CD4-positive, alpha-beta memory T cell (primary cell): ENCODE measurements around the gene SLC17A9. TPM values are rescaled to one million over a fixed set of nuclear protein-coding genes. Genes with fewer than 3 reads are reported as not detected.

ENCODE experiments used
- CTCF ChIA-PET: fragments of 350-600 bp; sonication (Branson Sonifier 250); formaldehyde crosslinking; loops from one replicate; lab custom pipeline; 2021; ENCODE audit warnings: inconsistent platforms; ENCODE audit not compliant: partially characterized antibody; lab: Charles Lee
- POLR2A ChIA-PET: fragments of 350-600 bp; sonication (Branson Sonifier 250); formaldehyde crosslinking; loops from one replicate; lab custom pipeline; 2021; ENCODE audit not compliant: partially characterized antibody; lab: Charles Lee
- DNase-seq, 5 donors: peaks; one replicate each; pipeline versions ENCODE4 v3.0.0 to v3.0.0-alpha.2; 2020 to 2022; ENCODE audit warnings: mixed read lengths in 1 of 5
- H3K27ac ChIP-seq: one replicate; pipeline ENCODE4 v1.7.0; 2013; ENCODE audit warnings: low read depth, low read length
- H3K27me3 ChIP-seq: 2 replicates; pipeline ENCODE4 v1.7.0; 2013; ENCODE audit warnings: mild to moderate bottlenecking, low read length, moderate library complexity; ENCODE audit not compliant: insufficient read depth
- H3K36me3 ChIP-seq: 2 replicates; pipeline ENCODE4 v1.7.0; 2013; ENCODE audit warnings: mild to moderate bottlenecking, low read length, moderate library complexity; ENCODE audit not compliant: insufficient read depth
- H3K4me1 ChIP-seq: 2 replicates; pipeline ENCODE4 v1.7.0; 2013; ENCODE audit warnings: mild to moderate bottlenecking, low read length, moderate library complexity; ENCODE audit not compliant: insufficient read depth
- H3K4me3 ChIP-seq, 2 donors: one replicate each; pipeline ENCODE4 v1.7.0; 2013; ENCODE audit warnings: low read length in 2 of 2, mild to moderate bottlenecking in 1 of 2
- H3K9me3 ChIP-seq, 2 donors: one replicate each; pipeline ENCODE4 v1.7.0; 2013; ENCODE audit warnings: low read length in 2 of 2, control low read depth in 1 of 2; ENCODE audit not compliant: control insufficient read depth in 1 of 2
- H3K27ac Mint-ChIP-seq, 7 donors: one replicate each; pipeline ENCODE4 v1.8.0; 2020 to 2021; ENCODE audit warnings: mixed read lengths in 7 of 7, mild to moderate bottlenecking in 6 of 7, inconsistent platforms in 3 of 7, moderate library complexity in 3 of 7
- H3K27me3 Mint-ChIP-seq, 2 donors: one replicate each; pipeline ENCODE4 v1.8.0; 2020 to 2021; ENCODE audit warnings: mixed read lengths in 2 of 2
- H3K36me3 Mint-ChIP-seq, 2 donors: one replicate each; pipeline ENCODE4 v1.8.0; 2020 to 2021; ENCODE audit warnings: mixed read lengths in 2 of 2, inconsistent platforms in 1 of 2, mild to moderate bottlenecking in 1 of 2
- H3K4me1 Mint-ChIP-seq, 4 donors: one replicate each; pipeline ENCODE4 v1.8.0; 2020 to 2021; ENCODE audit warnings: mixed read lengths in 4 of 4, mild to moderate bottlenecking in 1 of 4
- H3K4me3 Mint-ChIP-seq, 8 donors: one replicate each; pipeline ENCODE4 v1.8.0; 2020 to 2021; ENCODE audit warnings: mixed read lengths in 8 of 8, mild to moderate bottlenecking in 7 of 8, moderate library complexity in 6 of 8, inconsistent platforms in 3 of 8
- H3K9me3 Mint-ChIP-seq, 8 donors: one replicate each; pipeline ENCODE4 v1.8.0; 2020 to 2021; ENCODE audit warnings: mixed read lengths in 8 of 8, mild to moderate bottlenecking in 5 of 8, inconsistent platforms in 3 of 8, moderate library complexity in 1 of 8
- intact Hi-C: fragments of 100-400 bp; cut with micrococcal nuclease; formaldehyde crosslinking; loops from one replicate; pipeline ENCODE4 v1.15.1; 2023
- polyA plus RNA-seq, 2 donors: library from polyadenylated mRNA; unstranded; fragments of 300-500 nt; fragmentation: Illumina TruSeq; gene quantifications; one replicate each; pipeline ENCODE4 v1.2.3, GENCODE V29; 2021
- total RNA-seq, 2 experiments: library from RNA; stranded (reverse); gene quantifications; one replicate each; pipeline ENCODE4 v1.2.3, GENCODE V29; 2021

SLC17A9 gene
- total and polyA plus RNA-seq, 4 experiments from 2014 or later: 0.13 to 2.4 (median 2.1) TPM; not detected in 1

DNA sequence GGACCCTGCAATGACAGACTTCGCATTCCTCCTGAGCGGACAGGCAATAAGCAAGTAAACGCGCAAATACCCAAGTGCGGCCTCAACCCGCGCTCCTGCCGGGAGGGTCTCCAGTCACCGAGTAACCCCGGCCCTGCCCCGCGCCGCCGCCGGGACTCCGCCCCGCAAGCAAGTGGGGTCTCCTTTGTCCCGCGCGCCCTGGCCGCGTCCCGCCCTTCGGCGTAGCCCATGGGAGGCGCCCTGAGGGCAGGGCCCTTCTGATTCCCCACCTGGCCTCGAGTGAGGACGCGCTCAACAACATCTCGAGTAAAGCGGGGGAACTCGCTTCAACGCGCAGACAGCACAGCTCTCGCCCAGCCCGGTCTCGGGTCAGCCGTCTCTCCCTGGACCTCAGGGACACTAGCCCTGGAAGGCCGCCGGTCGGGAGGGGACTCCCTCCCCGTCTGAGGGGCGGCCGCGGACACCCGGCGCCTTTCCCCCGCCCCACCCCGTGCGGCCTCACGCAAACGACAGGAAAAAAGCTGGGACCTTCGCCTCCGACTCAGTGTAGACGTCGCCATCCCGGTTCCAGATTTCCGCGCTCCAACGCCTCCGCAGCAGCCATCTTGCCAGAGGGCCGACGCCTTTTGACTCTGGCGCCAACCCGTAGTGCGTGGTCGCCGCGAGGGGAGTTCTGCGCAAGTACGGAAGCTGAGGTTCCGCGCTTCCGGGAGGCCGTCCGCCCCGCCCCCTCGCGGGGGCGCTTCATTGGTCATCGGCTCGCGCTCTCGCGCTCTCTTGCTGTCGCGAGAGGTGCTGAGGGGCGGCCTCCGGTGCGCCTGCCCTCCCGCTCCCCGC is 15.0 kb upstream of the SLC17A9 start:
- H3K27me3 ChIP-seq: no peaks in the 10 kb centered on the region
- Mint-ChIP-seq H3K9me3 (peaks cover 0 to 3% (median 0%) of the 10 kb centered on the region in 8 donors), H3K27ac (peak overlapping the region; percentile 92 to 98 (median 96)), H3K4me1 (peaks cover 26 to 46% (median 37%) of the 10 kb centered on the region in 4 donors), H3K36me3 (peaks cover 7 to 37% of the 10 kb centered on the region in 2 donors), H3K27me3 (no peaks in the 10 kb centered on the region), H3K4me3 (peak overlapping the region in 7 of 8 donors; percentile 91 to 99 (median 95))
- H3K4me1 ChIP-seq: peaks cover 71% of the 10 kb centered on the region
- peak; percentile 96 to 98 (median 97) for DNase-seq
- H3K36me3 ChIP-seq: peaks cover 11% of the 10 kb centered on the region
- intact Hi-C loops: loop anchor here (1.0 to 2.0 kb wide), 3 partner anchors 11 to 17 kb away; partner anchors contain the start of gene DIDO1
- ChIA-PET POLR2A (interaction anchor here (0.6 to 6.6 kb wide), 16 partner anchors 11 to 143 kb away, joined by 3 to 126 read pairs (median 6); partner anchors contain the start of genes DIDO1, SLC17A9 and TCFL5), CTCF (interaction anchor here (0.9 to 2.8 kb wide), 7 partner anchors 10 to 72 kb away, joined by 3 to 11 read pairs (median 3); no protein-coding TSS in a partner anchor)
- H3K4me3 ChIP-seq: peak overlapping the region; percentile 84 to 89
- no peaks in the 10 kb centered on the region for H3K9me3 ChIP-seq
- peak overlapping the region; percentile 86 for H3K27ac ChIP-seq

- Histone ChIP-seq H3K36me3 (peaks cover 18% of the 10 kb centered on the region), H3K27me3 (no peaks in the 10 kb centered on the region), H3K27ac (peak within 1 kb of the TSS; percentile 86), H3K4me3 (peak within 1 kb of the TSS; percentile 86 to 89), H3K9me3 (no peaks in the 10 kb centered on the region), H3K4me1 (peaks cover 65% of the 10 kb centered on the region)
- peaks cover 14 to 40% of the 10 kb centered on the region in 2 donors for H3K36me3 Mint-ChIP-seq
- peaks cover 23 to 46% (median 35%) of the 10 kb centered on the region in 4 donors for H3K4me1 Mint-ChIP-seq
- POLR2A ChIA-PET: interaction anchor here (0.6 to 6.6 kb wide), 16 partner anchors 11 to 144 kb away, joined by 3 to 126 read pairs (median 6); partner anchors contain the start of genes DIDO1, SLC17A9 and TCFL5
- CTCF ChIA-PET: interaction anchor here (0.7 to 1.9 kb wide), 4 partner anchors 11 to 31 kb away, joined by 3 to 11 read pairs (median 6); no protein-coding TSS in a partner anchor
- peaks cover 0 to 3% (median 0%) of the 10 kb centered on the region in 8 donors for H3K9me3 Mint-ChIP-seq
- peak in 1 of 5 donors; percentile 64 for DNase-seq
- intact Hi-C loops: loop anchor here (1.0 to 2.0 kb wide), 2 partner anchors 16 to 17 kb away; no protein-coding TSS in a partner anchor
- peak within 1 kb of the TSS; percentile 92 to 99 (median 98) for H3K4me3 Mint-ChIP-seq
- H3K27ac Mint-ChIP-seq: peak within 1 kb of the TSS; percentile 94 to 98 (median 97)
- no peaks in the 10 kb centered on the region for H3K27me3 Mint-ChIP-seq
Measured at GRCh38 chr20:62938105-62938888, 14.2 kb upstream of the SLC17A9 start, which contains the start of gene GID8. GID8 (plus strand) TSS chr20:62938147; CDS start chr20:62941503, 3,356 bp downstream.

DNA sequence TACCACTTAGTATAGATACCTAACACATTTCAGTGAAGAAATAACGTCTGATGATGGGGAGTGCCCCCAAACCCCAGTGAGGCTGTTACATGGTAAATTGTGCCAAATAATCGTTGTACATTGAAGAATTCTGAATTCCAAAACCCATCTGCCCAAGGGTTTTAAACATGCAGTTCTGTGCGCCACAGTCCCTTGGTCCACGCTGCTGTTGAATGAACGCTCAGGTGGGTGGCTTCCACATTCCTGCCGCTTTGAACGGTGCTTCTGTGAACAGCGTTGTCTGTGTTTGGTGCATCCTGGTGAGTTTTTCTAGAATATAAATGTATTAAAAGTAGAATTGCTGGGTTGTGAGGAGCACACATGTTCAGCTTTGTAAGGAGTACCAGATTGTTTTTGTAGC is 11.6 kb upstream of the SLC17A9 start:
- H3K27ac ChIP-seq: no peak overlapping the region
- no peaks in the 10 kb centered on the region for H3K9me3 ChIP-seq
- H3K4me1 ChIP-seq: peaks cover 39% of the 10 kb centered on the region
- H3K27me3 ChIP-seq: no peaks in the 10 kb centered on the region
- H3K36me3 ChIP-seq: peaks cover 41% of the 10 kb centered on the region
- peak overlapping the region in 1 of 7 donors; percentile 46 for H3K27ac Mint-ChIP-seq
- intact Hi-C loops: no loop called here
- CTCF ChIA-PET: interaction anchor here (0.7 kb wide), 1 partner anchor 13 kb away, joined by 3 read pairs; no protein-coding TSS in a partner anchor
- POLR2A ChIA-PET: interaction anchor here (1.3 kb wide), 1 partner anchor 14 kb away, joined by 4 read pairs; no protein-coding TSS in a partner anchor
- H3K4me3 Mint-ChIP-seq: peak overlapping the region in 1 of 8 donors; percentile 20
- H3K27me3 Mint-ChIP-seq: no peaks in the 10 kb centered on the region
- H3K4me1 Mint-ChIP-seq: peaks cover 24 to 51% (median 35%) of the 10 kb centered on the region in 4 donors
- H3K4me3 ChIP-seq: no peak overlapping the region
- no peak for DNase-seq
- H3K36me3 Mint-ChIP-seq: peaks cover 29 to 61% of the 10 kb centered on the region in 2 donors
- peaks cover 0 to 3% (median 0%) of the 10 kb centered on the region in 8 donors for H3K9me3 Mint-ChIP-seq

DNA sequence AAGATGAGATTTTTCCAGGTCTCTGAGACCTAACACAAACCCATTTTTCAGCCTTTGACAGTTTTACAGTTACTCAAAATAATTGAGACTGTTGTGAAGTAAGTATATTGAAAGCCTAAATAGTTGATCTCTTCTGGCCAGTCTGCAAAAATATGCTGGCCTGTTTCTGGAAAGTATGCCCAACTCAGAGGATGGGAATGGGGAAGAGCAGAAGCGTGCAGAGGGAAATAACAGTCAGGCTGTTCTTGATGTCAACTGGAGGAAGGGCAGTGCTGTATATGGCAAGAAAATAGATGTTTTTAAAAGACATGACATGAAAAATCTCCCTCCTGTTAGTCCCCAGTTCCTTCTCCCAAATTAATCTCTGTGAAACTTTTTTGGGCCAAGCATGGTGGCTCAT is 10.7 kb upstream of the SLC17A9 start:
- peaks cover 50% of the 10 kb centered on the region for H3K36me3 ChIP-seq
- H3K4me1 Mint-ChIP-seq: peaks cover 23 to 49% (median 34%) of the 10 kb centered on the region in 4 donors
- intact Hi-C loops: no loop called here
- H3K4me1 ChIP-seq: peaks cover 30% of the 10 kb centered on the region
- peaks cover 29 to 69% of the 10 kb centered on the region in 2 donors for H3K36me3 Mint-ChIP-seq
- no peak overlapping the region for H3K4me3 Mint-ChIP-seq
- peak overlapping the region in 2 of 7 donors; percentile 25 to 62 for H3K27ac Mint-ChIP-seq
- no peak overlapping the region for H3K4me3 ChIP-seq
- no peak for DNase-seq
- no peak overlapping the region for H3K27ac ChIP-seq
- H3K27me3 ChIP-seq: no peaks in the 10 kb centered on the region
- no peaks in the 10 kb centered on the region for H3K27me3 Mint-ChIP-seq
- peaks cover 0 to 3% (median 0%) of the 10 kb centered on the region in 8 donors for H3K9me3 Mint-ChIP-seq
- ChIA-PET POLR2A (interaction anchor here (1.0 to 1.3 kb wide), 2 partner anchors 15 to 17 kb away, joined by 3 to 4 read pairs; no protein-coding TSS in a partner anchor), CTCF (no interaction called here)
- H3K9me3 ChIP-seq: no peaks in the 10 kb centered on the region

GRCh38 chr20:62942456-62942855 is 10.1 kb upstream of the SLC17A9 start:
- CTCF ChIA-PET: no interaction called here
- peaks cover 34 to 72% of the 10 kb centered on the region in 2 donors for H3K36me3 Mint-ChIP-seq
- no peak for DNase-seq
- H3K9me3 Mint-ChIP-seq: peaks cover 0 to 3% (median 0%) of the 10 kb centered on the region in 8 donors
- intact Hi-C loops: no loop called here
- peaks cover 26% of the 10 kb centered on the region for H3K4me1 ChIP-seq
- H3K36me3 ChIP-seq: peaks cover 57% of the 10 kb centered on the region
- H3K4me3 Mint-ChIP-seq: no peak overlapping the region
- POLR2A ChIA-PET: interaction anchor here (1.0 kb wide), 1 partner anchor 17 kb away, joined by 3 read pairs; no protein-coding TSS in a partner anchor
- no peak overlapping the region for H3K4me3 ChIP-seq
- H3K27me3 Mint-ChIP-seq: no peaks in the 10 kb centered on the region
- H3K4me1 Mint-ChIP-seq: peaks cover 19 to 42% (median 29%) of the 10 kb centered on the region in 4 donors
- H3K9me3 ChIP-seq: no peaks in the 10 kb centered on the region
- no peaks in the 10 kb centered on the region for H3K27me3 ChIP-seq
- no peak overlapping the region for H3K27ac ChIP-seq
- peak overlapping the region in 1 of 7 donors; percentile 38 for H3K27ac Mint-ChIP-seq

DNA sequence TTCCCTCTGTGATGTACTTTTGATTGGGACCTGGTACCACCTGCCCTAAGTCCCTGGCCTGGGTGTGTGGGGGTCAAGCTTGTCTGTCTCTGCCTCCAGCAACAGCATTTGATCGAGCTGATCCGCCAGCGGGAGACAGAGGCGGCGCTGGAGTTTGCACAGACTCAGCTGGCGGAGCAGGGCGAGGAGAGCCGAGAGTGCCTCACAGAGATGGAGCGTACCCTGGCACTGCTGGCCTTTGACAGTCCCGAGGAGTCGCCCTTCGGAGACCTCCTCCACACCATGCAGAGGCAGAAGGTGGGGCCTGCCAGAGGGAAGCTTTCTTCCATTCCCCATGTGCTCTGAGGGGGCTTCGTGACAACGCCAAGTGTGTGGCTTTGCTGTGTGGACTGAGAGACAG is 9.1 kb upstream of the SLC17A9 start:
- CTCF ChIA-PET: no interaction called here
- Mint-ChIP-seq H3K9me3 (peaks cover 0 to 2% (median 0%) of the 10 kb centered on the region in 8 donors), H3K27ac (no peak overlapping the region), H3K4me3 (no peak overlapping the region), H3K4me1 (peaks cover 19 to 36% (median 27%) of the 10 kb centered on the region in 4 donors), H3K36me3 (peaks cover 41 to 77% of the 10 kb centered on the region in 2 donors), H3K27me3 (no peaks in the 10 kb centered on the region)
- no peak for DNase-seq
- Histone ChIP-seq H3K27ac (no peak overlapping the region), H3K4me3 (no peak overlapping the region), H3K9me3 (no peaks in the 10 kb centered on the region), H3K4me1 (peaks cover 26% of the 10 kb centered on the region), H3K27me3 (no peaks in the 10 kb centered on the region), H3K36me3 (peaks cover 64% of the 10 kb centered on the region)
- POLR2A ChIA-PET: interaction anchor here (1.9 to 2.2 kb wide), 2 partner anchors 11 to 16 kb away, joined by 4 to 6 read pairs; no protein-coding TSS in a partner anchor
- intact Hi-C loops: no loop called here
